IPS DF 4.7 (cell line): ENCODE measurements around the gene SUMF1.
"Not testable (repeated sequence)": the region's sequence is repeated elsewhere in the genome, so short reads cannot be mapped to it uniquely, and the experiment has no call there.

Source experiments
- DNase-seq: peaks from one replicate; pipeline ENCODE4 v3.0.0-alpha.2; 2013; ENCODE audit warnings: low spot score; ENCODE audit errors: extremely low read depth

Gene SUMF1

GRCh38 chr3:4338751-4339150 is 128.3 kb downstream of the SUMF1 start:
- no peak for DNase-seq

- no peak for DNase-seq
Observed at GRCh38 chr3:4336850-4337546, 130.1 kb downstream of the SUMF1 start.

- no peak for DNase-seq
Observed at GRCh38 chr3:4335840-4336562, 131.1 kb downstream of the SUMF1 start.

- DNase-seq: no peak
Observed at GRCh38 chr3:4334548-4334947, 132.5 kb downstream of the SUMF1 start.

- DNase-seq: no peak
Observed at GRCh38 chr3:4332991-4333390, 134.1 kb downstream of the SUMF1 start.

- DNase-seq: no peak
Observed at GRCh38 chr3:4332574-4332973, 134.5 kb downstream of the SUMF1 start.

GRCh38 chr3:4332111-4332510 is 135.0 kb downstream of the SUMF1 start:
- no peak for DNase-seq

GRCh38 chr3:4329806-4330205 is 137.3 kb downstream of the SUMF1 start:
- not testable (repeated sequence) for DNase-seq

- no peak for DNase-seq
Observed at GRCh38 chr3:4326868-4327267, 140.2 kb downstream of the SUMF1 start.

- no peak for DNase-seq
Observed at GRCh38 chr3:4323246-4324027, 143.6 kb downstream of the SUMF1 start.

- DNase-seq: no peak
Observed at GRCh38 chr3:4322635-4323034, 144.4 kb downstream of the SUMF1 start.

- no peak for DNase-seq
Observed at GRCh38 chr3:4321732-4322131, 145.3 kb downstream of the SUMF1 start.

- DNase-seq: no peak
Observed at GRCh38 chr3:4320096-4320911, 146.8 kb downstream of the SUMF1 start.

GRCh38 chr3:4314688-4315087 is 152.4 kb downstream of the SUMF1 start:
- no peak for DNase-seq

GRCh38 chr3:4313606-4314293 is 153.3 kb downstream of the SUMF1 start:
- DNase-seq: no peak

GRCh38 chr3:4311496-4311895 is 155.6 kb downstream of the SUMF1 start:
- DNase-seq: no peak
